HL-60 (cell line): ENCODE results near the gene ACE.

Source experiments
- DNase-seq, 2 experiments: peaks; one replicate each; pipeline ENCODE4 v3.0.0-alpha.2; 2010 to 2020; ENCODE audit warnings: low read depth in 1 of 2, low spot score in 1 of 2
- H3K27ac ChIP-seq: fragments of 250-450 bp; sonication (Bioruptor Pico); replicated peaks from 2 replicates; pipeline ENCODE4 v1.5.1; 2020; ENCODE audit warnings: mild to moderate bottlenecking, moderate library complexity
- H3K27me3 ChIP-seq: fragments of 250-450 bp; sonication (Bioruptor Pico); 2 replicates; pipeline ENCODE4 v1.5.1; 2021; ENCODE audit warnings: mild to moderate bottlenecking, moderate library complexity; ENCODE audit not compliant: insufficient read depth, poor library complexity, severe bottlenecking
- H3K4me3 ChIP-seq: replicated peaks from 2 replicates; pipeline ENCODE4 v1.5.1; 2011; ENCODE audit warnings: mild to moderate bottlenecking, control low read depth, low read length; ENCODE audit not compliant: insufficient read depth
- CTCF ChIP-seq: IDR thresholded peaks from one replicate; pipeline ENCODE4 v1.5.1; 2011; ENCODE audit warnings: low read length, control low read depth, inconsistent platforms; ENCODE audit not compliant: insufficient read depth
- GABPA ChIP-seq: IDR thresholded peaks from 2 replicates; pipeline ENCODE4 v1.6.1; 2012; ENCODE audit warnings: low read depth
- POLR2AphosphoS5 ChIP-seq: IDR thresholded peaks from 2 replicates; pipeline ENCODE4 v1.6.1; 2012; ENCODE audit warnings: low read depth
- REST ChIP-seq: IDR thresholded peaks from 2 replicates; pipeline ENCODE4 v1.6.1; 2012; ENCODE audit warnings: low read depth; ENCODE audit not compliant: insufficient replicate concordance
- SPI1 ChIP-seq: IDR thresholded peaks from 2 replicates; pipeline ENCODE4 v1.6.1; 2012; ENCODE audit warnings: low read depth, mild to moderate bottlenecking, borderline replicate concordance

ACE gene

GRCh38 chr17:63498626-63499195 lies 21.9 kb downstream of the ACE start:
- no peak for TF ChIP-seq REST
- TF ChIP-seq SPI1 = no peak
- no peak for TF ChIP-seq CTCF
- TF ChIP-seq POLR2AphosphoS5 = no peak
- TF ChIP-seq GABPA = no peak
- Histone ChIP-seq H3K27me3 (no peaks in the 10 kb centered on the region), H3K27ac (no peak overlapping the region), H3K4me3 (no peak overlapping the region)
- no peak for DNase-seq

GRCh38 chr17:63500543-63501390 lies 23.9 kb downstream of the ACE start:
- Histone ChIP-seq H3K27me3 (no peaks in the 10 kb centered on the region), H3K27ac (no peak overlapping the region), H3K4me3 (no peak overlapping the region)
- no peak for TF ChIP-seq REST
- TF ChIP-seq GABPA = no peak
- no peak for TF ChIP-seq SPI1
- no peak for TF ChIP-seq CTCF
- no peak for TF ChIP-seq POLR2AphosphoS5
- DNase-seq = no peak

- TF ChIP-seq REST = no peak
- no peak for TF ChIP-seq POLR2AphosphoS5
- no peak for TF ChIP-seq CTCF
- TF ChIP-seq GABPA = no peak
- no peak for TF ChIP-seq SPI1
- DNase-seq = no peak
- no peaks in the 10 kb centered on the region for H3K27me3 ChIP-seq
- H3K4me3 ChIP-seq = no peak overlapping the region
- H3K27ac ChIP-seq = no peak overlapping the region
Observed at GRCh38 chr17:63503341-63503705, 26.5 kb downstream of the ACE start.
